GM19463 (cell line): ENCODE data around the gene ADAMTS12.

ENCODE experiments used
- ATAC-seq: cut with Tn5 transposase; IDR thresholded peaks from one replicate; pipeline ENCODE4 v1.9.1; 2021; ENCODE audit warnings: mild to moderate bottlenecking, moderate library complexity; ENCODE audit not compliant: unreplicated experiment

The ADAMTS12 gene

DNA sequence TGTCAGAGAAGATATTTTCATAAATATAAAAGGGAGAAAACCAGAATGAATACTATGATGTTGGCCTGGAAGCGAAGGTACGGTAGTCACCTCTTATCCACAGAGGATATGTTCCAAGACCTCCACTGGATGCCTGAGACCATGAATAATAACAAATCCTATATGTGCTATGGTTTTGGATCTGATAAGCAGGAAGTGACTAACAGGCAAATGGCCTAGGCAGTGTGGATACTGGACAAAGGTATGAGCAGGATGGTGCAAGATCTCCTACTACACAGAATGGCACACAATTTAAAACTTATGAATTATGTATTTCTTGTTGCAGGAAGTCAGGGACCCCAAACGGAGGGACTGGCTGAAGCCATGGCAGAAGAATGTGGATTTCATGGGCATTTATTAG lies 48.2 kb downstream of the ADAMTS12 start:
- no peak for ATAC-seq

DNA sequence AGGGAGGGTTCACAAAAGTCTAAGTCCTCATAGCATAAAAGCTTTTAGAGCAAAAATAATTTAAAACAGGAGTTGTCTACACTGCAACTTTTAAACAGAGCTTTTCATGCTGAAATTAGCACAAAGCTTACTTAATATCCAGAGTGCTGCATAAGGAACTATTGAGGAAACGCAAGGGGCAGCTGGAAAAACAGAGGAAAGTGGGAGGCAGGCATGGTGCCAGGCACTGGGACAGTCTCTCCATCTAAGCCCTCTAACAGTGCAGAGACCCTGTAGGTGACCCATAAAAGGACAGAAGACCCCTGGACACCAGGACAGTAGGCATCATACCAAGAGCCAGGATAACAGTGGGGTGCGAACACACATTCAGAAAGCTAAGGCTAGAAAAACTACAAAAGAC lies 49.3 kb downstream of the ADAMTS12 start:
- no peak for ATAC-seq

GRCh38 chr5:33841891-33842290 lies 49.9 kb downstream of the ADAMTS12 start:
- ATAC-seq, result no peak

GRCh38 chr5:33840927-33841547 lies 50.8 kb downstream of the ADAMTS12 start:
- peak; percentile 70 for ATAC-seq

- ATAC-seq, result no peak
Measured at GRCh38 chr5:33837301-33837700, 54.5 kb downstream of the ADAMTS12 start.

DNA sequence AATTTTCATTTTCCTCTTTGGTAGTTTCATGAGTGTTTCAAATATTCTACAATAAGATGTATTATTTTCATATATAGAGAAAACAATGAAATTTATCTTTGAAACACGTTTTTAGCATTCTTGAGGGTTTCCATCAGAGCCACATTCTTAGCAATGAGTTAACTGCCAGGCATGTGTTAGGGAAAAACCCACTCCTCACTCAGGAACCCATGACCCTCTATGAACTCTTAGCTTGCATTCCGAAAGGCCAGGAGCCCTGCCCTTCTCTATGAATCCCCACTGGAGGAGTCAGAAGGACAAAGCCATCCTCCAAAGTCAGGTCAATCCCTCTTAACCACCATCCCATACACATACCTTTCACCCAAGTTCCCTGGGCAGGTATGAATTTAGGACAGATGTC lies 57.5 kb downstream of the ADAMTS12 start:
- ATAC-seq, result no peak

GRCh38 chr5:33833237-33833575 lies 58.6 kb downstream of the ADAMTS12 start:
- ATAC-seq, result no peak

- no peak for ATAC-seq
Measured at GRCh38 chr5:33832404-33833236, 59.2 kb downstream of the ADAMTS12 start.

DNA sequence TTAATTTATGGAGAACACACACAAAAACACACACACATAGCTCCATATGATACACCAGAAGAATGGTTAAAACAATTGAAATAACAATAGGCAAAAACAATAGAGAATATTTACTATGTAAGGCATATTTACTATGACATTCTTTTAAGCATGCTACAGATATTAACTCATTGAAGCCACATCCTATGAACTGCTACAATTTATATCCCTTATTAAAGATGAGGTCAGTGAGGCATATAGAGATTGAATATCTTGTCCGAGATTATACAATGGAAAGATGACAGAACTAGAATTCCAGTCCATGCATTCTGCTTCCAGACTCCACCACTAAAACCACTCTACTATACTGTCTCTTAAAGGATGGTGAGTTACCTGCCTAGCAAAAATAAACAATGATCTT lies 60.7 kb downstream of the ADAMTS12 start:
- no peak for ATAC-seq

DNA sequence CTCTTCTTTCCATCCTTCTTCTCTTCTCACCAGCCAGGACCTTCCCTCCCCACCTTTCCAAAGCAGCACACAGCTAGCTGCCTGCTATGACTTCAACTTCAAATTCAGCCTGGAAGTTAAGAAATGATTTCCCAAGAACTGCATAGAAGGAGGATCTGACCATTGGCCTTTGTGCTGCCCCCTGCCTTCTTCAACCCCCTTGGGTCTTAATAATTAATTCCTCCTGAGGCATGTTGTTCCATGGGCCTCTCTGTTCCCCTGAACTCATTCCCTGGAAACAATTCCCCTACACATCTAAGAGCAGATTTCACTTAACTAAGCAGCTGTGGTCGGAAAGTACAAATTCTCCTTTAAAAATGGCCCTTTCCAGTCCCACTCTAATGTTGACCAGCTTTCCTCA lies 62.4 kb downstream of the ADAMTS12 start:
- ATAC-seq, result no peak

GRCh38 chr5:33828626-33829308 lies 63.0 kb downstream of the ADAMTS12 start:
- ATAC-seq, result no peak

- ATAC-seq, result no peak
Measured at GRCh38 chr5:33827885-33828284, 63.9 kb downstream of the ADAMTS12 start.

DNA sequence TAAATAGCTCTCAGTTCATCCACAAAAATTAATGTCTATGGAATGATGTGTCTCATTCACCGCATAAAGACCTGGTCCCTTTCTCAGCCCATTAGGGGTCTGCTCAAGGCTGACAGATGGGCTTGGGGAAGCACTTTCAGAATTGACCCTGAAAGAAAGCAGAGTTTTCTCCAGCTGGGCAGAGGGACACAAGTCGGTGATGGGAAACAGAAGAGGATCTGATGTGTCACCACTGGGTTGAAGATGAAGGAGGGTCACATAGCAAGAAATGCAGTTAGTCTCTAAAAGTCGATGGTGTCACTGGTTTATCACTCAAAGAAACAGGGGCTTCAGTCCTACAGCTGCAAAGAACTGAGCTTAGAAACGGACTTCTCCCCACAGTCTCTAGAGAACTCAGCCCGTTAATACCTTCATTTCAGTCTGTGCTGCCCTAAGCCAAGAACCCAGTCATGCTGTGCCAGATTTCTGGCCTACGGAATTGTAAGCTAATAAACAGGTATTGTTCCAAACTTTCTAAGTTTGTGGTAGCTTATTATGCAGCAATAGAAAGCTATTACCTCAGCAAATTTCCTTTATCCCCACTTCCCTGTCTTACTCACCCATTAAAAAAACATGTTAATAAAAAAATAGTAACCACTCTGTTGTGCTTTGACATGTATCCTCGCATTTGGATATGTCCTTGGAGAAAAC lies 64.6 kb downstream of the ADAMTS12 start:
- ATAC-seq, result no peak

- peak; percentile 91 for ATAC-seq
Measured at GRCh38 chr5:33824516-33825195, 67.1 kb downstream of the ADAMTS12 start.

GRCh38 chr5:33817301-33817700 lies 74.5 kb downstream of the ADAMTS12 start:
- ATAC-seq, result no peak

DNA sequence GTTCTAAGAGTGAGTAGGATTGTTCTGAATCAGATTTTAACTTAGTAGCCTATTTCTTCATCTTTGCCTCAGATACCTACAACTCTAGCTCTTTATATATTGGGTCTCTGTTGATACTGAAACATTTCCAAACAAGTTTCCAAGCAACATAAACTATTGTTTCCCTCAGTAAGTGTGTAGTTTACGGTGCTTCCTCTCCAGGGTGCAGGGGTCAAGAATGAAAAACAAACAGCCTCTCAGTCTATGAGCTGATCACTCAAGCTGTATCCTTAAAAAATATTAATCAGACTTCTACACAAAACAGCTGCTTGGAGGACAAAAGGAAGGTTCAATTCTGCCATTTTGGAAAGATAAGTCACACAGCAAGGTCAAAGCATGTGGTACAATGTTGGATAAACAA lies 75.0 kb downstream of the ADAMTS12 start:
- ATAC-seq, result no peak

DNA sequence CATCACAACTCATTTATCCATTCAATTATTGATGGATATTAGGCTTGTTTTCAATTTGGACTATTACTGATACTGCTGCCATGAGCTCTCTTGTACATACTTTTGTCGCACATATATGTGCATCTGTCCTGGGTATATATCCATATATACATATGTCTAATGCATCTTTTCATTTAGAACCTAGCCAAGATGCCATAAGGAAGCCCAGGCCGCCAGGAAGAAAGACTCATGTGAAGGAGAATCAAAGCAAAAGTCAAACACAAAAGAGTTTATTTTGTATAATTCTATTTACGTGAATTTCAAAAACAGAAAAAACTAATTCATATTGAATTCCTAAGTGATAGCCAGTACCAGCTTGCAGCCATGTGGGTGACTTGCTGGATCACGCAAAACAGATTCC lies 79.0 kb downstream of the ADAMTS12 start:
- ATAC-seq, result no peak

DNA sequence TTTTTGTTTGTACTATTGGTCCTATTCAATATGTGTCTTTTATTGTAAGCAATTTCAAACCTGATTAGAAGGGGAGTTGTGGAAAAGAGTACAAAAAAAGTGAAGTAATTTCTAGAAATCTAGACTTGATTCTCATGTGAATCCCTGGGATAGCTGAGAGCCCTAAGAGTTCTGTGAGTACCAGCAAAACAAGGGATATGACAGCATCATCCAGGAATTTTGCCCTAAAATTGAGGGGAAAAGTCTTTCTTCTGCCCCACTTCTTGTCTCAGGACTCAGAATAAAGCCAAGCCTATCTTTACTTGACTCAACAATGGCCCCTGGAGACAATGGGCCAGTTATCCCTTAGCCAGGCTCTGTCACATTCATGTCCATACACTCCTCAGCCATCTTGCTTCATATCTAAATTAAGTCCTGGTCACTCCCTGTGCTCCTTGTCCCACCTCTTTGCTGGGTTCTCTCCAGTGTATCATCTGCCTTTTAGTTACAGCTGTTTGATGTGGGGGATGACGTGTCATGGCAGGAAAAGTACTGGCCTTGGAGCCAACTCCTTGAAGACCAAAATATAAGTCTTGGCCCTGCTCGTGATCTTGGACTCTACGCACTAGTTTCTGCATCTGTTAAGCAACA lies 81.2 kb downstream of the ADAMTS12 start:
- ATAC-seq, result no peak

DNA sequence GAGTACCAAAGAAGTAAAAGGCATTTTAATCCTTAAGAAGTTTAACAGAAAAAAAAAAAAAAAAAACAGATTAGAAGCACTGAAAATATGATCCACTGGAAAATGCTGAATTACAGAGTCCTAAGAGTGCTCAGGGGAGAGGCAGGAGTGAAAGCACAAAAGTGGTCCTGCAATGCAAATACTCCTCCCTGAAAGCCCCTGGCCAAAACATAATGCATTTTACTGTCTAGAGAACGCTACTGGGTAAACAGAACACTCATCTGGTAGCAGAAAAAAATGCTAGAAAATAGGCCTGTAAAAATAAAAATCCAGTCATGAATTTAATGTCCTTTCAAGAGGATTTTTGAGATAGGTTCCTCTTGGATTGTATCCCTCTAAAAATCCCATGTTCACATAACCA lies 81.9 kb downstream of the ADAMTS12 start:
- ATAC-seq, result no peak

- no peak for ATAC-seq
Measured at GRCh38 chr5:33808699-33809098, 83.1 kb downstream of the ADAMTS12 start.
